ENCODE measurements around the gene PCDHGA1.

Gene PCDHGA1

DNA sequence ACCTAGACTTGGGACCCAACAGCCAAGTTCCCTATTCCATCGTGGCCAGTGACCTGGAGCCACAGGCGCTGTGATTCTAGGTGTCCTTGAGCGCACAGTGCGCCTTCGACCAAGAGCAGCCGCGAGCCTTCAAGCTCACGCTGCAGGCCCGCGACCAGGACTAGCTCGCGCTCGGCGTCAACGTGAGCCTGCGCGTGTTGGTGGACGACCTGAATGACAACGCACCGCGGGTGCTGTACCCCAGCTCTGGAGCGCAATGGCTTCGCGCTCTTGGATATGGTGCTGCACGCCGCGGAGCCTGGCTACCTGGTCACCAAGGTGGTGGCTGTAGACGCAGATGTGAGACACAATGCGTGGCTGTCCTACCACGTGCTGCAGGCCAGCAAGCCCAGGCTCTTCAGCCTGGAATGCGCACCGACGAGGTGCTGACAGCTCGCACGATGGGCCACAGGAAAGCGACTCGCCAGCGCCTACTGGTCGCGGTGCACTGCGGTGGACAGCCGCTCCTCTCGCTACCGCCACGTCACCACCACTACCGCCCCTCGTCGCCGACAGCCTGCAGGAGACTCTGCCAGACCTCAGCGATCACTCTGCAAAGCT is 111.4 kb downstream of the PCDHGA1 start:
- no peak for DNase-seq (ENCODE audit: low read depth)

DNA sequence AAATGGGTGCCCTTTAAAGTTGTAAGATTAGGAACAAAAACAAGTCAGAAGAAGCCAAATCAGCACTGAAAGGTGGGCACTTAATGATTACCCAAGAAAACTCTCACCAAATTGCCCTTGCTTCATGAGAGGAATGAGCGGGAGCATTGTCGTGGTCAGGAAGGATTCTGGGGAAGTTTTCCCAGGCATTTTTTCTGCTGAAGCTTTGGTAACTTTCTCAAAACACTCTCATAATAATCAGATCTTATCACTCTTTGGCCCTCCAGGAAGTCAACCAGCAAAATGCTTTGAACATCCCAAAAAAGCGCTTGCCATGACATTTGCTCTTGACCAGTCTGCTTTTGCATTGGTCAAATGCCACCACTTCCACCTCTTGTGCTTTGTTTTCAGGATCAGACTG is 135.0 kb downstream of the PCDHGA1 start:
- DNase-seq (ENCODE audit: low read depth): no peak

DNA sequence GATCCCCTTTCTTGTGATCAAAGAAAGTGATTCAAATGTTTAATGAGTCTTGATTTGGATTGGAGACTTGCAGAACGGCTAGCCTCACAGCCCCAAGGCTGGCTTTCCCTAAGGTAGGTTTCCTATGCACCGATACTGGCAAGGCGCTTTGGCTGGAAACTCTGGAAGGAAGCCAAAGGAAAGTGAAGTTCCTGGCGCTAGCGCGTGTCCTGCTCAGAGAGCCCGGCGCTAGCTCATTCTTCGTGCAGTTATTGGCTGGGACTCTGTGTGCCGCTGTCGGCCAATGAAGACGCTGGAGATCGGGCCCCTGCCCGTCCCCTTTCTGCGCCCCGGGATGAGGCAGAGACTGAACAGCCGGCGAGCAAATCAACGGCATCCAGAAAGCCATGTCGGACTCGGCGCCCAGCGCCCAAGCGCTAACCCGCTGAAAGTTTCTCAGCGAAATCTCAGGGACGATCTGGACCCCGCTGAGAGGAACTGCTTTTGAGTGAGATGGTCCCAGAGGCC is 145.4 kb downstream of the PCDHGA1 start, which contains the start of gene PCDHGC3:
Gene PCDHGC3, plus strand, starts transcription at position 342 of the 507 bp plus-strand sequence. Its CDS starts 151 bp downstream, at position 493.
- no peak for DNase-seq (ENCODE audit: low read depth)

DNA sequence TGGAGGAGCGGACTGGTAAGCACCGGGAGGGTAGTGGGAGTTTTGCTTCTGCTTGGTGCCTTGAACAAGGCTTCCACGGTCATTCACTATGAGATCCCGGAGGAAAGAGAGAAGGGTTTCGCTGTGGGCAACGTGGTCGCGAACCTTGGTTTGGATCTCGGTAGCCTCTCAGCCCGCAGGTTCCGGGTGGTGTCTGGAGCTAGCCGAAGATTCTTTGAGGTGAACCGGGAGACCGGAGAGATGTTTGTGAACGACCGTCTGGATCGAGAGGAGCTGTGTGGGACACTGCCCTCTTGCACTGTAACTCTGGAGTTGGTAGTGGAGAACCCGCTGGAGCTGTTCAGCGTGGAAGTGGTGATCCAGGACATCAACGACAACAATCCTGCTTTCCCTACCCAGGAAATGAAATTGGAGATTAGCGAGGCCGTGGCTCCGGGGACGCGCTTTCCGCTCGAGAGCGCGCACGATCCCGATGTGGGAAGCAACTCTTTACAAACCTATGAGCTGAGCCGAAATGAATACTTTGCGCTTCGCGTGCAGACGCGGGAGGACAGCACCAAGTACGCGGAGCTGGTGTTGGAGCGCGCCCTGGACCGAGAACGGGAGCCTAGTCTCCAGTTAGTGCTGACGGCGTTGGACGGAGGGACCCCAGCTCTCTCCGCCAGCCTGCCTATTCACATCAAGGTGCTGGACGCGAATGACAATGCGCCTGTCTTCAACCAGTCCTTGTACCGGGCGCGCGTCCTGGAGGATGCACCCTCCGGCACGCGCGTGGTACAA is 146.0 kb downstream of the PCDHGA1 start:
- no peak for DNase-seq (ENCODE audit: low read depth)

DNA sequence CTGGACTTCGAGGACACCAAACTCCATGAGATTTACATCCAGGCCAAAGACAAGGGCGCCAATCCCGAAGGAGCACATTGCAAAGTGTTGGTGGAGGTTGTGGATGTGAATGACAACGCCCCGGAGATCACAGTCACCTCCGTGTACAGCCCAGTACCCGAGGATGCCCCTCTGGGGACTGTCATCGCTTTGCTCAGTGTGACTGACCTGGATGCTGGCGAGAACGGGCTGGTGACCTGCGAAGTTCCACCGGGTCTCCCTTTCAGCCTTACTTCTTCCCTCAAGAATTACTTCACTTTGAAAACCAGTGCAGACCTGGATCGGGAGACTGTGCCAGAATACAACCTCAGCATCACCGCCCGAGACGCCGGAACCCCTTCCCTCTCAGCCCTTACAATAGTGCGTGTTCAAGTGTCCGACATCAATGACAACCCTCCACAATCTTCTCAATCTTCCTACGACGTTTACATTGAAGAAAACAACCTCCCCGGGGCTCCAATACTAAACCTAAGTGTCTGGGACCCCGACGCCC is 146.8 kb downstream of the PCDHGA1 start:
- DNase-seq (ENCODE audit: low read depth): no peak

DNA sequence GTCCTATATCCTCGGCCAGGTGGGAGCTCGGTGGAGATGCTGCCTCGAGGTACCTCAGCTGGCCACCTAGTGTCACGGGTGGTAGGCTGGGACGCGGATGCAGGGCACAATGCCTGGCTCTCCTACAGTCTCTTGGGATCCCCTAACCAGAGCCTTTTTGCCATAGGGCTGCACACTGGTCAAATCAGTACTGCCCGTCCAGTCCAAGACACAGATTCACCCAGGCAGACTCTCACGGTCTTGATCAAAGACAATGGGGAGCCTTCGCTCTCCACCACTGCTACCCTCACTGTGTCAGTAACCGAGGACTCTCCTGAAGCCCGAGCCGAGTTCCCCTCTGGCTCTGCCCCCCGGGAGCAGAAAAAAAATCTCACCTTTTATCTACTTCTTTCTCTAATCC is 147.5 kb downstream of the PCDHGA1 start:
- DNase-seq (ENCODE audit: low read depth): no peak

DNA sequence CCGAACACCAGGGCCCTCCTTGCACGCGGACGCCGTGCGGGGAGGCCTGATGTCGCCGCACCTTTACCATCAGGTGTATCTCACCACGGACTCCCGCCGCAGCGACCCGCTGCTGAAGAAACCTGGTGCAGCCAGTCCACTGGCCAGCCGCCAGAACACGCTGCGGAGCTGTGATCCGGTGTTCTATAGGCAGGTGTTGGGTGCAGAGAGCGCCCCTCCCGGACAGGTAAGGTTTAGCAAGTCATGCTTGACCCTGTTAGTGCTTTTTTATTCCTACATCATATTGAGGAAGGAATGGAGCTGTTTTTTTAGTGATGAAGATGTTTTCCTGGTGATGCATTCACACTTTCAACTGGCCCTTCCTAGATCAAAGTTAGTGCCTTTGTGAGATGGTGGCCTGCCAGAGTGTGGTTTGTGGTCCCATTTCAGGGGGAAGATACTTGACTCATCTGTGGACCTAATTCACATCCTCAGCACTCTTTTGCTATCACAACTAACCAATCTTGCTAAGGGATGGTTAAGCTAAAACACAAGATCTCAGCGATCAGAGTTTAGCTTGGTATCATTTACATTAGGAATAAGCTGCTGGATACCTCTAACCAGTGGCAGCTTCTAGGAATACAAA is 148.1 kb downstream of the PCDHGA1 start:
- DNase-seq (ENCODE audit: low read depth): no peak

DNA sequence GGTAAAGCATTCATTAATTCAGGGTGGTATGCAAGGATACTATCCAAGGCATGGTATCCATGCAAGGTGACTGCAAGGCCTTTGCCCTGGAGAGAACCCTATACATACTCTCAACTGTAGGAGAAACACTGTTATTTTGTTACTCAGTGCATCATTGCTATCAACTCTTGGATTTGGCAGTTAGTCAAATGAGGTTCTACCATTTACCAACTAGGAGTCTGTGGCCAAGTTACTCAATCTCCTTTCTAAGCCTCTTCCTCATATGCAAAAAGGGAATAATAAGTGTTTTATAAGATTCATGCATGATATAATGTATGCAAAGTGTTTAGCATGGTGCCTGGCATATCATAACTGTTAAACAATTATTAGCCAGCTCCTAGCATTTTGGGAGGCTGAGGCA is 149.5 kb downstream of the PCDHGA1 start:
- no peak for DNase-seq (ENCODE audit: low read depth)

DNA sequence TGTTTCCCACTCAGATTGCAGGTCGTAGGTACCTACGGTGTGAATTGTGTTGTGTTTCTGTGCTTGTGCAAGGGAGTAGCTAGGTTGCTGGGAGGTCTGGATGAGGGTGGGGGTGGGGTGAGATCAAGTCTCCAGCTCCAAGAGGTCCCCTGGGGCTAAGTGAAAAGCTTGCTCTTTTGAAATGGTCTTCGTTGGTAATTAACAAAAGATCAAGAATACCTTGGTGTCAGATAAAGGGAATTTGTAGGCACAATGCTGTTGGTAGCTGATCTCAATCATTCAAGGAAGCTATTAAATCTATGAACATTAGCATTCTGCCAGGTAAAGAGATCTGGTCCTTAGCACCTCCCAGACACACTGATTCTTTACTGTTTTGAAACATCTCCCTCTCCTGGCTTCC is 153.6 kb downstream of the PCDHGA1 start:
- DNase-seq (ENCODE audit: low read depth): no peak

DNA sequence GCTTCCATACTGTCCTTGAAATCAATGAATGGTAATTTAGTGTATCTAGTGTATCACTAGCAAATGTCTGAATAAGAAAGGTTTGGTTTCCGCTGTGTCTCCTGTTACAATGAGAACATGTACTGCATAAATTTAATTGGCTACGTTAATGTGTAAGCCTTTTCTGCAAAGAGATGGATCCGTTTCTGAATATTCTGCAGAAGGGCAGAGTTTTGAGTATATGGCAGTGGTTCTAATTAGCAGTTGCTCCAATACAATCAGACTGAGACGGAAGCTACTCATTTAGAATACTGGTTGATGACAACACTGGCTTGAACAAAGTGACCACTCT is 154.0 kb downstream of the PCDHGA1 start:
- DNase-seq (ENCODE audit: low read depth): no peak

DNA sequence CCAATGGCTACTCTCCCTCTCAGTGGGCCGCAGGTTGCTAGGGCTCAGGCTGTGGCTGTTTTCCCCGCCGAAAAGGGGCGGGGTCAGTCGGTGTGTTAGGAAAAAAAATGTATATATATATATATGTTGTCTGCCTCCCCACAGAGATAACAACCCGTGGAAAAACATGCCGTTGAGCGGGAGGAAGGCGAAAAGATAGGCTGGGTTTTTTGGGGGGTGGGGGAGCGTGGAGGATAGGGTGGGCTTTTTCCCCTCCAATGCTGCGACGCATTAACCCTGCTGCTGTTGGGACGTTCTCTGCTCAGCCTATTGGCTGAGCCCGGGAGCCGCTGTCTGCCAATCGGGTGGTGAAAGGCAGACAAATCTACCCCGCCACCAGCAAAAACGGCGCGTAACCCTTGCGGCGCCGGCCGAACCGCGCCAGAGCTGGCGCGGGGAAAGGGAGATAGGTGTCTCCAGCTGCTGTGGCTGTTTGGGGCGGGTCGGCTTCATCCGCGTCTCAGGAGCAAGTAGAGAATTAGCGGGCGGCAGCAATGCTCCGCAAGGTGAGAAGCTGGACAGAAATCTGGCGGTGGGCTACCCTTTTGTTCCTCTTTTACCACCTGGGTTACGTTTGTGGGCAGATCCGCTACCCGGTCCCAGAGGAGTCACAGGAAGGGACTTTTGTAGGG is 154.5 kb downstream of the PCDHGA1 start, which contains the start of gene PCDHGC4:
Gene PCDHGC4, plus strand, starts transcription at position 390 of the 671 bp plus-strand sequence. Its CDS starts 144 bp downstream, at position 534.
- DNase-seq (ENCODE audit: low read depth): no peak

DNA sequence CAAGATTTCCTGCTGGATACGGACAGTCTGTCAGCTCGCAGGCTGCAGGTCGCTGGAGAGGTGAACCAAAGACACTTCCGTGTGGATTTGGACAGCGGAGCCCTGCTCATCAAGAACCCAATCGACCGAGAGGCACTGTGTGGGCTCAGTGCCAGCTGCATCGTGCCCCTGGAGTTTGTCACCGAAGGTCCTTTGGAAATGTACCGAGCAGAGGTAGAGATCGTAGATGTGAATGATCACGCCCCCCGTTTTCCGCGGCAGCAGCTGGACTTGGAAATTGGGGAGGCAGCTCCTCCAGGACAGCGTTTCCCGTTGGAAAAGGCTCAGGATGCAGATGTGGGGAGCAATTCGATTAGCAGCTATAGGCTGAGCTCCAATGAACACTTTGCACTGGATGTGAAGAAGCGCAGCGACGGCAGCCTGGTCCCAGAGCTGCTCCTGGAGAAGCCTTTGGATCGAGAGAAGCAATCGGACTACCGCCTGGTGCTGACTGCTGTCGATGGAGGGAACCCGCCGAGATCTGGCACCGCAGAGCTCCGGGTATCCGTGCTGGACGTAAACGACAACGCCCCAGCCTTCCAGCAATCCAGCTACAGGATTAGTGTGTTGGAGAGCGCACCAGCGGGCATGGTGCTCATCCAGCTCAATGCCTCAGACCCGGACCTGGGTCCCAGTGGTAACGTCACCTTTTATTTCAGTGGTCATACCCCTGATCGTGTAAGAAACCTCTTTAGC is 155.2 kb downstream of the PCDHGA1 start:
- no peak for DNase-seq (ENCODE audit: low read depth)

DNA sequence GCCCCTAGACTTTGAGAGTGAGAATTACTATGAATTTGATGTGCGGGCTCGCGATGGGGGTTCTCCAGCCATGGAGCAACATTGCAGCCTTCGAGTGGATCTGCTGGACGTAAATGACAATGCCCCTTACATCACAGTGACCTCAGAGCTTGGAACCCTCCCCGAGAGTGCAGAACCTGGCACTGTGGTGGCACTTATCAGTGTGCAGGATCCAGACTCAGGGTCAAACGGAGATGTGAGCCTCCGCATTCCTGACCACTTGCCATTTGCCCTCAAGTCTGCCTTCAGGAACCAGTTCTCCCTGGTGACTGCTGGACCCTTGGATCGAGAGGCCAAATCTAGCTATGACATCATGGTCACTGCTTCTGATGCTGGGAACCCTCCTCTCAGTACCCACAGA is 155.8 kb downstream of the PCDHGA1 start:
- DNase-seq (ENCODE audit: low read depth): no peak

DNA sequence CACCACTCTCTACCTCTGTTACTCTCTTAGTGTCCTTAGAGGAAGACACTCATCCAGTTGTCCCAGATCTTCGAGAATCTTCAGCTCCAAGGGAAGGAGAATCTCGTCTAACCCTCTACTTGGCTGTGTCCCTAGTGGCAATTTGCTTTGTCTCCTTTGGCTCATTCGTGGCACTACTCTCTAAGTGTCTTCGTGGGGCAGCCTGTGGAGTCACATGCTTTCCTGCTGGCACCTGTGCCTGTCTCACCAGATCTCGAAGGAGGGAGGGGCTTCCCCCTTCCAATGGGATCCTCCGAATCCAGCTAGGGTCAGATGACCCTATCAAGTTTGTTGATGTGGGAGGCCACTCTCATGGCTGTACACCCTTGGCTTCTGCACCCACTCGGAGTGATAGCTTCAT is 156.8 kb downstream of the PCDHGA1 start:
- no peak for DNase-seq (ENCODE audit: low read depth)

DNA sequence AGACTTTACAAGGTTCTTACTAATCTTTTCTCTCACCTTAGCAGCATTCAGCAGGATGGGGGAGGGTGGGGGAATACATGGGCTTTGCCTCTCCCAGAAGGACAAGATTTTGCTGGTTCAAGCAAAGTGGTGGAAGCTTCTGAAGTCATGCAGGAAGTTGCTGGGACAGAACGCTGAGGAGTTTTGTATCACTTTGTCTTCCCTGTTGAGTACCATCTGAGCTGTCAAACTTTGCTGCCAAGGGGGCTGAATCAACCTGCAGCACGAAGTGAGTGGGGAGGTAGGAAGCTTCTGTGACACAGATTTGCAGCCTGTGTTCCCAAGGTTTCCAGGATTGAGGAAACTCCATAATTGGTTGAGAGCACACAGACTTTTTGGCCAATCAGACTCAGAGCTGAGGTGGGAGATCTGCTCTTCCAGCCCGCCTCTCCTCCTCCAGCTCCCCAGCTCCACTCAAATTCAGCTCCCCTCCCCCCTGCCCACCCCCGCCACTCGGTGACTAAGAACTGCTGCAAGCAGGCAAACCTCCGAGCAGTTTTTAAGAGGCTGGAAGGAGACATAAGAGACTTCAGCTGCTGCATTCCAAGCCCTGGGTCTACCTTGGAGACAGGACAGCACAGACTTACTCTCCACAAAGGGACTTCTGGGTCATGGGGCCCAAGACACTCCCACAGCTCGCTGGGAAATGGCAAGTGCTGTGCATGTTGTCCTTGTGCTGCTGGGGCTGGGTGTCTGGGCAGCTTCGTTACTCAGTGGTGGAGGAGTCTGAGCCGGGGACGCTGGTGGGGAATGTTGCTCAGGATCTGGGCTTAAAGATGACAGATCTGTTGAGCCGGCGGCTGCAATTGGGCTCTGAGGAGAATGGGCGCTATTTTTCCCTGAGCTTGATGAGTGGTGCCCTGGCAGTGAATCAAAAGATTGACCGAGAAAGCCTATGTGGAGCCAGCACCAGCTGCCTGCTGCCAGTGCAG is 158.6 kb downstream of the PCDHGA1 start, which contains the start of gene PCDHGC5:
Gene PCDHGC5, plus strand, starts transcription at position 491 of the 971 bp plus-strand sequence. Its CDS starts 160 bp downstream, at position 651.
- DNase-seq (ENCODE audit: low read depth): no peak

DNA sequence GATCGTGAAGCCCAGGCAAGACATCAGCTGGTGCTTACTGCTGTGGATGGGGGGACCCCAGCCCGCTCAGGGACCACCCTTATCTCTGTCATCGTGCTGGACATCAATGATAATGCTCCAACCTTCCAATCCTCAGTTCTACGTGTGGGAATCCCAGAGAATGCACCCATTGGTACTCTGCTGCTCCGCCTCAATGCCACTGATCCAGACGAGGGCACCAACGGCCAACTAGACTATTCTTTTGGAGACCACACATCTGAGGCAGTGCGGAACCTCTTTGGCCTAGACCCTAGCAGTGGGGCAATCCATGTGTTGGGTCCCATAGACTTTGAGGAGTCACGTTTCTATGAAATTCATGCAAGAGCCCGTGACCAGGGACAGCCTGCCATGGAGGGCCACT is 159.5 kb downstream of the PCDHGA1 start:
- DNase-seq (ENCODE audit: low read depth): no peak

DNA sequence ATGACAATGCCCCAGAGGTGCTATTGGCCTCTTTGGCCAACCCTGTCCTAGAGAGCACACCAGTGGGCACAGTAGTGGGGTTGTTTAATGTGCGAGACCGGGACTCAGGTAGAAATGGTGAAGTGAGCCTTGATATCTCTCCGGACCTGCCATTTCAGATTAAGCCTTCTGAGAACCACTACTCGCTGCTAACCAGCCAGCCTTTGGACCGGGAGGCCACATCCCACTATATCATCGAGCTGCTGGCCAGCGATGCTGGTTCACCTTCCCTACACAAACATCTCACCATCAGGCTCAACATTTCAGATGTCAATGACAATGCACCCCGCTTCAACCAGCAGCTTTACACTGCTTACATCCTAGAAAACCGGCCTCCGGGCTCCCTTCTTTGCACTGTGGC is 160.0 kb downstream of the PCDHGA1 start:
- DNase-seq (ENCODE audit: low read depth): no peak

DNA sequence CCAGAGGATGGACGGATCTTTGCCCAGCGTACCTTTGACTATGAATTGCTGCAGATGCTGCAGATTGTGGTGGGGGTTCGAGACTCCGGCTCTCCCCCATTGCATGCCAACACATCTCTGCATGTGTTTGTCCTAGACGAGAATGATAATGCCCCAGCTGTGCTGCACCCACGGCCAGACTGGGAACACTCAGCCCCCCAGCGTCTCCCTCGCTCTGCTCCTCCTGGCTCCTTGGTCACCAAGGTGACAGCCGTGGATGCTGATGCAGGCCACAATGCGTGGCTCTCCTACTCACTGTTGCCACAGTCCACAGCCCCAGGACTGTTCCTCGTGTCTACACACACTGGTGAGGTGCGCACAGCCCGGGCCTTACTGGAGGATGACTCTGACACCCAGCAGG is 160.5 kb downstream of the PCDHGA1 start:
- DNase-seq (ENCODE audit: low read depth): no peak

DNA sequence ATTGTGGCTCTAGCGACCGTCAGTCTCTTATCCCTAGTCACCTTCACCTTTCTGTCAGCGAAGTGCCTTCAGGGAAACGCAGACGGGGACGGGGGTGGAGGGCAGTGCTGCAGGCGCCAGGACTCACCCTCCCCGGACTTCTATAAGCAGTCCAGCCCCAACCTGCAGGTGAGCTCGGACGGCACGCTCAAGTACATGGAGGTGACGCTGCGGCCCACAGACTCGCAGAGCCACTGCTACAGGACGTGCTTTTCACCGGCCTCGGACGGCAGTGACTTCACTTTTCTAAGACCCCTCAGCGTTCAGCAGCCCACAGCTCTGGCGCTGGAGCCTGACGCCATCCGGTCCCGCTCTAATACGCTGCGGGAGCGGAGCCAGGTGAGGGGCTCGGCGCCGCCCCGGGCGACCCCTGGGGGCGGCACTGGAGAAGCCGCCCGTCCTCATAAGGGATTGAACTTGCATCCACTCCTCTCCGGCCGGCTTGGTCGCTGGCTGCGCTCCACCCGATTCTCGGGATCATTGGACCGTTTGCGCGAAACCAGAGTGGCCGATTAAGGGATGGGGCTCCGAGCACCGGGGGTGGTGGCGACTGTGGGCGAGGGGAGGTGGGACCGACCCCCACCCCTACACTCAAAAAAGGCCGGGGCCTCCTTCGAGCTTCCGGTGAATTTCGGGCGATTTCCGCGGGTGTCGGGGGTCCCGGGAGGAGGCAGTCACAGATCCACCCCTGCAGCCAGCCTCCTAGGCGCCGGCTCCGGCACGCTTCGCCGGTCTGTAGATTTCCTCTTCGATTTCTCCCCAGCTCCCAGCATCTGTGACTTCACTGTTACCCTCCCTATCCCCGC is 161.2 kb downstream of the PCDHGA1 start:
- no peak for DNase-seq (ENCODE audit: low read depth)

Data from stimulated activated CD8-positive, alpha-beta memory T cell treated with anti-CD3 and anti-CD28 coated beads, Interleukin-12 subunit alpha, Interleukin-12 subunit beta, amount 100 ng/mL, for 4 hours (primary cell).